ENCODE results near the gene SPHK2. TPM values are rescaled to one million over a fixed set of nuclear protein-coding genes. Genes with fewer than 3 reads are reported as not detected.
"Not testable (repeated sequence)": the region's sequence is repeated elsewhere in the genome, so short reads cannot be mapped to it uniquely, and the experiment has no call there.

SPHK2 gene
- total RNA-seq, 1 donor from 2014 or later = 7.2 TPM

GRCh38 chr19:48656840-48657474 is 37.7 kb downstream of the SPHK2 start:
- H3K36me3 Mint-ChIP-seq = no peaks in the 10 kb centered on the region
- H3K4me2 ChIP-seq = no peak overlapping the region
- no peak overlapping the region for H3K4me3 ChIP-seq
- H3K27ac ChIP-seq = no peak overlapping the region
- H3F3A ChIP-seq (ENCODE audit: low read depth) = peaks cover 10% of the 10 kb centered on the region
- no peaks in the 10 kb centered on the region for H3K9me3 ChIP-seq (ENCODE audit: low read depth)
- H3K27me3 Mint-ChIP-seq (ENCODE audit: insufficient read depth, low read depth) = peaks cover 4% of the 10 kb centered on the region
- H2AFZ ChIP-seq (replicated peaks) = peak overlapping the region; percentile 61
- H3K9me3 Mint-ChIP-seq = no peaks in the 10 kb centered on the region
- TF ChIP-seq EZH2phosphoT487 (IDR thresholded peaks at IDR 0.05) (no peak), CTCF (IDR thresholded peaks at IDR 0.05) (no peak), EZH2 (IDR thresholded peaks at IDR 0.05) (no peak)
- no peak for DNase-seq (ENCODE audit: low spot score)
- H3K4me3 Mint-ChIP-seq = no peak overlapping the region
- no peaks in the 10 kb centered on the region for H3K27me3 ChIP-seq
- H3K36me3 ChIP-seq = no peaks in the 10 kb centered on the region
- H3K9ac ChIP-seq = no peak overlapping the region
- H4K20me1 ChIP-seq (ENCODE audit: low read depth) = no peaks in the 10 kb centered on the region
- H3K27ac Mint-ChIP-seq = no peak overlapping the region
- H3K79me2 ChIP-seq (ENCODE audit: low read depth) = no peaks in the 10 kb centered on the region
- peaks cover 7% of the 10 kb centered on the region for H3K4me1 ChIP-seq
- peaks cover 25% of the 10 kb centered on the region for H3K4me1 Mint-ChIP-seq

DNA sequence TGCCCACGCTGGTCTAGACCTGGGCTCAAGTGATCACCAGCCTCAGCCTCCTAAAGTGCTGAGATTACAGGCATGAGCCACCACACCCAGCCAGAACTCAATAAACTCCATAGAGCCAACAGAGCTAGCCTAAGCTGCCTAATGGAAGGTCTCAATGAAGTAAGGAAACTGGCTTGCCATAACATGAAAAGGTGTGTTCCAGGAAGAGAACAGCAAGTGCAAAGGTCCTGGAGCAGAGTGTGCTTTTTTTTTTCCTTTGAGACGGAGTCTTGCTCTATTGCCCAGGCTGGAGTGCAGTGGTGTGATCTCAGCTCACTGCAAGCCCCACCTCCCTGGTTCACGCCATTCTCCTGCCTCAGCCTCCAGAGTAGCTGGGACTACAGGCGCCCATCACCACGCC is 38.5 kb downstream of the SPHK2 start:
- H3K9me3 Mint-ChIP-seq; H3K9ac ChIP-seq; H3K4me3 ChIP-seq; H2AFZ ChIP-seq (replicated peaks); H3K27ac ChIP-seq; H3K4me1 ChIP-seq; H3K4me3 Mint-ChIP-seq; H3K27ac Mint-ChIP-seq; H3K9me3 ChIP-seq (ENCODE audit: low read depth); H3K27me3 ChIP-seq; H3K36me3 ChIP-seq; H3K27me3 Mint-ChIP-seq (ENCODE audit: insufficient read depth, low read depth); H3K4me2 ChIP-seq; H4K20me1 ChIP-seq (ENCODE audit: low read depth); H3K36me3 Mint-ChIP-seq; H3K79me2 ChIP-seq (ENCODE audit: low read depth); H3F3A ChIP-seq (ENCODE audit: low read depth); DNase-seq (ENCODE audit: low spot score): not testable (repeated sequence)
- H3K4me1 Mint-ChIP-seq = peaks cover 21% of the 10 kb centered on the region

DNA sequence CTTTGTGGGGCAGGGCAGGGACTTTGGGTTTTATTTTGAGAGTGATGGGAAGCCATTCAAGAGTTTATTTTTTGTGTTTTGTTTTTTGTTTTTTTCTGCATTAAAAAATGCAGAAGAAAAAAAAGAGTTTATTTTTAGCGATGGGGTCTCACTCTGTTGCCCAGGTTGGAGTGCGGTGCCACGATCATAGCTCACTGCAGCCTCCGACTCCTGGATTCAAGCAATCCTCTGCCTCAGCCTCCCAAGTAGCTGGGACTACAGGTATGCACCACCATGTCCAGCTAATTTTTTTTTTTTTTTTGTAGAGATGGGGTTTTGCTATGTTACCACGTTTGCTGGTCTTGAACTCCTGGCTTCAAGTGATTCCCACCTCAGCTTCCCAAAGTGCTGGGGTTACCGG is 39.2 kb downstream of the SPHK2 start:
- Histone ChIP-seq H3K79me2 (ENCODE audit: low read depth) (no peaks in the 10 kb centered on the region), H4K20me1 (ENCODE audit: low read depth) (no peaks in the 10 kb centered on the region), H3K9me3 (ENCODE audit: low read depth) (no peaks in the 10 kb centered on the region), H3K9ac (no peak overlapping the region), H2AFZ (replicated peaks) (no peak overlapping the region), H3K4me2 (no peak overlapping the region), H3K4me1 (peaks cover 7% of the 10 kb centered on the region), H3K27me3 (no peaks in the 10 kb centered on the region), H3K36me3 (no peaks in the 10 kb centered on the region), H3K27ac (no peak overlapping the region), H3K4me3 (no peak overlapping the region), H3F3A (ENCODE audit: low read depth) (peaks cover 10% of the 10 kb centered on the region)
- peaks cover 21% of the 10 kb centered on the region for H3K4me1 Mint-ChIP-seq
- peaks cover 2% of the 10 kb centered on the region for H3K9me3 Mint-ChIP-seq
- TF ChIP-seq EZH2phosphoT487 (IDR thresholded peaks at IDR 0.05) (no peak), CTCF (IDR thresholded peaks at IDR 0.05) (no peak), EZH2 (IDR thresholded peaks at IDR 0.05) (no peak)
- DNase-seq (ENCODE audit: low spot score) = no peak
- peak overlapping the region; percentile 5 for H3K4me3 Mint-ChIP-seq
- no peak overlapping the region for H3K27ac Mint-ChIP-seq
- peaks cover 7% of the 10 kb centered on the region for H3K27me3 Mint-ChIP-seq (ENCODE audit: insufficient read depth, low read depth)
- no peaks in the 10 kb centered on the region for H3K36me3 Mint-ChIP-seq

- Histone ChIP-seq H3K4me2 (no peak overlapping the region), H3K9me3 (ENCODE audit: low read depth) (no peaks in the 10 kb centered on the region), H2AFZ (replicated peaks) (no peak overlapping the region), H3K79me2 (ENCODE audit: low read depth) (no peaks in the 10 kb centered on the region), H3K27ac (no peak overlapping the region), H3K4me3 (no peak overlapping the region), H3K27me3 (no peaks in the 10 kb centered on the region), H3K9ac (no peak overlapping the region), H3F3A (ENCODE audit: low read depth) (peaks cover 14% of the 10 kb centered on the region), H3K4me1 (peaks cover 9% of the 10 kb centered on the region), H3K36me3 (no peaks in the 10 kb centered on the region), H4K20me1 (ENCODE audit: low read depth) (no peaks in the 10 kb centered on the region)
- Mint-ChIP-seq H3K36me3 (no peaks in the 10 kb centered on the region), H3K4me3 (no peak overlapping the region), H3K27me3 (ENCODE audit: insufficient read depth, low read depth) (peaks cover 5% of the 10 kb centered on the region), H3K27ac (no peak overlapping the region), H3K4me1 (peaks cover 15% of the 10 kb centered on the region), H3K9me3 (peaks cover 2% of the 10 kb centered on the region)
- no peak for TF ChIP-seq EZH2 (IDR thresholded peaks at IDR 0.05)
- no peak for TF ChIP-seq EZH2phosphoT487 (IDR thresholded peaks at IDR 0.05)
- no peak for TF ChIP-seq CTCF (IDR thresholded peaks at IDR 0.05)
- no peak for DNase-seq (ENCODE audit: low spot score)
Measured at GRCh38 chr19:48659768-48660167, 40.5 kb downstream of the SPHK2 start.
